GM12891 (cell line): ENCODE data around the gene KIF13A.

Experiments
- DNase-seq: peaks from one replicate; pipeline ENCODE4 v3.0.0; 2011; ENCODE audit warnings: low spot score; ENCODE audit not compliant: insufficient read length
- FAIRE-seq: peaks from 2 replicates; lab custom pipeline; 2011; peaks lifted over from hg19 to GRCh38; lab: Jason Lieb, UNC
- PAX5 ChIP-seq: IDR thresholded peaks from 2 replicates; pipeline ENCODE4 v1.6.1; 2011; ENCODE audit warnings: low read length, moderate library complexity, mild to moderate bottlenecking; ENCODE audit not compliant: insufficient read depth, severe bottlenecking
- POLR2A ChIP-seq: IDR thresholded peaks from 2 replicates; pipeline ENCODE4 v1.6.1; 2011; ENCODE audit warnings: low read depth, low read length, control low read depth
- POLR2AphosphoS5 ChIP-seq: IDR thresholded peaks from 2 replicates; pipeline ENCODE4 v1.6.1; 2011; ENCODE audit warnings: low read depth, low read length, control low read depth
- POU2F2 ChIP-seq: IDR thresholded peaks from 2 replicates; pipeline ENCODE4 v1.6.1; 2011; ENCODE audit warnings: low read depth, mild to moderate bottlenecking, control low read depth, low read length, moderate library complexity
- SPI1 ChIP-seq: IDR thresholded peaks from 2 replicates; pipeline ENCODE4 v1.6.1; 2011; ENCODE audit warnings: low read depth, low read length, control low read depth
- TAF1 ChIP-seq: IDR thresholded peaks from 2 replicates; pipeline ENCODE4 v1.6.1; 2011; ENCODE audit warnings: low read depth, low read length, control low read depth

KIF13A gene

DNA sequence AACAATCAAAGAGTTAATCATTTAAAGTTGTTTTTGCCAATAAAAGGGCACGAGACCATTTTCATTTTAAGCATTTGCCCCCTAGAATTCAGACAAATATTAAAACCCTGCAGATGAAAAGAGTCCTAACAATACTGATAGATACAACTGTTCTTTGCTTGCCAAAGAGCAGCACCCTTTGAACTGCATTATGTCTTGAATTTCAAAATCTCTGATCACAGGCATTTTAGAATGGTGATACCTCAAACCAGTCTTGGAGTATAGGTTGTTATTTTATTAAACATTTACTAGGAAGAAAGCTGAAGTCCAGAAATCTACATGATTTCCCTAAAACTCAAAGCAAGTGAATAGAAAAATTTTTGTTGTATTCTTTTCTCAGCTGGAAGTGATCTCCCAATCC, 108.7 kb downstream of the KIF13A start:
- DNase-seq (no peak), FAIRE-seq (no peak)
- no peak for TF ChIP-seq TAF1

DNA sequence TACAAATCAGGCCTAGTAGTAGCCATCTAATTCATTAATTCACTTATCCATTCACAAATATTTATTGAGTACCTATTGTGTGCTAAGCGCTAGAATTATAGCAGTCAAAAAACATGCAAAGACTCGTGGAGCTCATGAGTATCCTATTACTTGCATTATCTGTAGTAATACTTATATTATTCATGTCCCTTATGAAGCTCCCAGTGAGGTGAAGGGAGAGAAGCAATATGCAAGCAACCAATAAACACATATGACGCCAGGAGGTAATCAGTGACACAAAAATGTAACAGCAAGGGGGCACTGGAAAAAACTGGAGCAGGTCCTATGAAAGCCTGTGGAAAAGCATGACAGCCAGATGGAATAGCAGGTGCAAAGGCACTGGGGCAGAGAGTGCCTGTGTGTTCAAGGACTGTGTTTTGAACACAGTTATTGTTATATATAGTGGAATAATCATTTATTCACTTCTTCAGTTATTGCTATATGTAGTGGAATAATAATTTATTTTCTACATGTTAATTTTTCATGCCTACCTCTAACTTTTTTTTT, 109.5 kb downstream of the KIF13A start:
- FAIRE-seq: no peak
- no peak for TF ChIP-seq SPI1
- no peak for TF ChIP-seq PAX5
- no peak for TF ChIP-seq POU2F2
- no peak for TF ChIP-seq TAF1
- no peak for TF ChIP-seq POLR2A
- TF ChIP-seq POLR2AphosphoS5: no peak
- no peak for DNase-seq

DNA sequence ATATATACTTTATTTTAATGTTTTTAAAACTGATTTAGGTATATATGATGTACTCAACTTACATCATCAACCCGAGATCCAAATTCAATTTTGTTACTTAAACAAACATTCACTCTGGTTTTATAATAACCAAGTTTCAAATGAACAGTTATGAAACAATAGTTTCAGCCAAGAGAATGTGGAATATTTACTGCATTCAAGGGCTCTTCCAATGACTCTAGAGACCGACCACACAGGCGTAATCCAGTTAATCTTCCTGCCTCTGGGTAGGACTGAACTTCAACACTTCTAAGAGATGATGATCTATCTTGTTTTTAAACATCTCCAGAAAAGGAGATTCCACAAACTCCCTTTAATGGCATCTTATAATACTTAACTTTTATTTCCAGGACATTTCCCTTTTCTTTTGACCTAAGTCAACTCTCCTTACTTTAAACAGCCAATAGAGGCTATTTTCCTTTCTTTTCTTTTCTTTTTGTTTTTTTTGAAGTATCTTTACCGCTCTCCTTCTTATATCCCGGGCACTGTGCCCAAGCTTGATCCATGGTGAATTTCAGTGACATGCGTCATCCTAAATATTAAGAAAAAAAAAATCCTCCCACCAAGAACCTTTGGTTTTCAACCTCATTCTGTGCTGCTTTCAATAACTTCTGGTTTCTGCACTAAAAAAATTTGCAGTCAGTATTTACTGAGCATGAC, 110.1 kb downstream of the KIF13A start:
- FAIRE-seq (no peak), DNase-seq (no peak)
- TF ChIP-seq POLR2A (no peak), POLR2AphosphoS5 (no peak), POU2F2 (no peak), SPI1 (no peak), PAX5 (no peak), TAF1 (no peak)

DNA sequence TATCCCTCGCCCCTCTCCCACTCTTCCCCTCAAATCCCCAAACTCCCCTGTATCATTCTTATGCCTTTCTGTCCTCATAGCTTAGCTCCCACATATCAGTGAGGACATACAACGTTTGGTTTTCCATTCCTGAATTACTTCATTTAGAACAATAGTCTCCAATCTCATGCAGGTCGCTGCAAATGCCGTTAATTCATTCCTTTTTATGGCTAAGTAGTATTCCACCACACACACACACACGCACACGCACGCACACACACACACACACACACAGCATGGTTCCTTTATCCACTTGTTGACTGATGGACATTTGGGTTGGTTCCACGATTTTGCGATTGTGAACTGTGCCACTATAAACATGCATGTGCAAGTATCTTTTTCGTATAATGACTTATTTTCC, 112.7 kb downstream of the KIF13A start:
- FAIRE-seq: no peak
- no peak for DNase-seq
- no peak for TF ChIP-seq PAX5
- no peak for TF ChIP-seq POLR2AphosphoS5
- no peak for TF ChIP-seq TAF1
- TF ChIP-seq POLR2A: no peak
- TF ChIP-seq POU2F2: no peak
- no peak for TF ChIP-seq SPI1

DNA sequence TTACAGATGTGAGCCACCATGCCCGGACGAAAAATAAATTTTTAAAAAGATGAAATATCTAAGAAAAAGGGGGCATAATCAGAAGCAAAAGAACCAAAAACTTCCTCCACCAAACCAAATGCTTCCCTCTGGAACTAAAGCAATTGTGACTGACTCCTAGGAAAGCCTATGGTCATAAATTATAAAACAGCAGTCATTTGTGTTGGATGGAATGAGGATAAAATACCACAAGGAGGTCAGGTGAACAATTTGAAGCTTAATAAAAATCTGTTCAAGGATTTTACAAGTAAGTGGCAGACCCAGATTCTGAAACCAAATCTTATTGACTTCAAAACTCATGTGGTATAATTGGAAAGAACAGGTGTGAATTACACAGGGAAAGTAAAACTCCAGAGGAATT, 114.5 kb downstream of the KIF13A start:
- DNase-seq (no peak), FAIRE-seq (no peak)
- TF ChIP-seq SPI1 (no peak), PAX5 (no peak), POLR2AphosphoS5 (no peak), TAF1 (no peak), POU2F2 (no peak), POLR2A (no peak)

DNA sequence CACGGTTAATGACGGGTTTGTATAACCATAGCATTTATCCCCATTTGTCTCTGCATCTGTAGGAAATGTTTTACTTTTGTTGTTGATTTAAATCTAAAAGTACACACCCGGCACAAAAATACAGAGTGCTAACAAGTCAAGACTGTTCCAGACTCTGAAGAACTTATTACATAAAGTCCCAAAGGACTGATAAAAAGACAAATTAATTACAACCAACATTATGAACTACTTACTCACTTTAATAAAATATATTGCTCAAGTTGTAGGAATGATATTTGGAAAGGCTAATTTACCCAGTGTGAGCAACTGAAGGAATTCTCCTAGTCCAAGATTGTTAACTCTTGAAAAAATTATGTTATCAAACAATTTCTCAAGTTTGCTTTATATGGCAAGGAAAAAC, 115.6 kb downstream of the KIF13A start:
- no peak for TF ChIP-seq TAF1
- no peak for TF ChIP-seq POLR2AphosphoS5
- TF ChIP-seq POU2F2: no peak
- no peak for TF ChIP-seq SPI1
- FAIRE-seq (no peak), DNase-seq (no peak)

DNA sequence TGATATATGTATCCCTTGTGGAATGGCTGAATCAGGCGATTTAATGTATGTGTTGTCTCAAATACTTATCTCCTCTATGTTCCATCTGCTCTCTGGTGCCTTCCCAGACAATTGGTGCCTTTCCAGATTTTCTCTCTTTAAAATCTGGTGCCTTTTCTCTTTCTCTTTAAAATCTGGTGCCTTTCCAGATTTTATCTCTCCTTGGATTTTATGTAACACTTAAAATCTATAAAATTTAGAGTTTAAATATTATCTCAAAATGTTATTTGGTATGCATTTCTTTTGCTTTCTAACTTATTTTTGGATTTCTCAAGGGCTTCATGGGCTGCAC, 116.3 kb downstream of the KIF13A start:
- FAIRE-seq (no peak), DNase-seq (no peak)
- TF ChIP-seq POU2F2 (no peak), PAX5 (no peak), TAF1 (no peak), POLR2AphosphoS5 (no peak)

DNA sequence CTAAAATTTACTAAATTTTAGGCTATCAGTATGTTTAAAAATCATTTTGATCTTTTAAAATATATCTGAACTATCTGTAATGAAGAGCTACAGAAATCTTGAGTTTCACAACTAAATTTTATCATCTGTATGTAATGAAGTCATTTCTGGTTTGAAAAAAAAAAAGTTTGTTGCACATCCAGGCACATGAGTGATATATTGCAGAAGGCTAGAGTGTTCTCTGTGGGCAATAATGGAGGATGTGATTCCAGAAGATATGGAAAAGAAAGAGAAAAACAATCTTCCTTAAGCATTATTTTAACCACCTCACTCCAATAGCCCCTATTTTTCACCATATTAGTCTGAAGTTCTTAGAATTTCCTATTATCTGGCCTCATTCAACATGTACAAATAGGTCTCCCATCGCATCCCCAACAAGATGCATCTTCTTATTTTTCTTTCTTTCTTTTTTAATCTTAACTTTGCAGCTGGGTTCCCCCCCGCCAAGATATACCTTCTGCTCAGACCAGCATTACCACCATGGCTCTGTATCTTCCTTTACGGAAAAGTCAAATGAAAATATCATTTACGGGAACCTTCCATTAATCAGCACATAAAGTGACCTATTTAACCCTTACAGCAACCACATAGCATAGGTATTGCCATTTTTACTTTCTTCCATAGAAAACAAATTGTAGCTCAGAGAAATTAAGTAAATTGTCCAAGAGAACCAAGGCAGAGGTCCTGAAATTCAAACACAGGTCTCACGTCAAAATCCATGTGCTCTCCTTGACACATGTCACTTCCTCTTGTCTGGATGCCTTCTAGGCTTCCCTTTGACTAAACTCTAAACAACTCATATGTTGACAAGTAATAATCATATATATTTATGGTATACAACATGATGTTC, 116.9 kb downstream of the KIF13A start:
- TF ChIP-seq POLR2A (no peak), TAF1 (no peak), POLR2AphosphoS5 (no peak), PAX5 (no peak), SPI1 (no peak)
- FAIRE-seq (no peak), DNase-seq (no peak)

DNA sequence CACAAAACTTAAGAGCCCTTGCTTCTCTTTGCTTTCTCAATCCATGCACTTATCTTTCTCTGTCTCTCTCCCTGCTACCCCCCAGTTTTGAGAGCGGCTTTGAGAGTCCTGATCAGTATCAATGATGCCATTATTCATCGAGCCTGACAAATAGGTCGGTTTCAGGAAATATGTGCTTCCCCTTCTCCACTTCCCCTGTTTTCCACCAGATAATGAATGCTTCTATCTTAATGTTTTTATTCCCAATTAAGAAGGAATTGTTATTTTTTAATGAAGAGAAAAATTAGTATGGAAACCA, 117.7 kb downstream of the KIF13A start:
- FAIRE-seq: no peak
- TF ChIP-seq PAX5 (no peak), POU2F2 (no peak), POLR2AphosphoS5 (no peak), POLR2A (no peak), SPI1 (no peak), TAF1 (no peak)
- DNase-seq: no peak

DNA sequence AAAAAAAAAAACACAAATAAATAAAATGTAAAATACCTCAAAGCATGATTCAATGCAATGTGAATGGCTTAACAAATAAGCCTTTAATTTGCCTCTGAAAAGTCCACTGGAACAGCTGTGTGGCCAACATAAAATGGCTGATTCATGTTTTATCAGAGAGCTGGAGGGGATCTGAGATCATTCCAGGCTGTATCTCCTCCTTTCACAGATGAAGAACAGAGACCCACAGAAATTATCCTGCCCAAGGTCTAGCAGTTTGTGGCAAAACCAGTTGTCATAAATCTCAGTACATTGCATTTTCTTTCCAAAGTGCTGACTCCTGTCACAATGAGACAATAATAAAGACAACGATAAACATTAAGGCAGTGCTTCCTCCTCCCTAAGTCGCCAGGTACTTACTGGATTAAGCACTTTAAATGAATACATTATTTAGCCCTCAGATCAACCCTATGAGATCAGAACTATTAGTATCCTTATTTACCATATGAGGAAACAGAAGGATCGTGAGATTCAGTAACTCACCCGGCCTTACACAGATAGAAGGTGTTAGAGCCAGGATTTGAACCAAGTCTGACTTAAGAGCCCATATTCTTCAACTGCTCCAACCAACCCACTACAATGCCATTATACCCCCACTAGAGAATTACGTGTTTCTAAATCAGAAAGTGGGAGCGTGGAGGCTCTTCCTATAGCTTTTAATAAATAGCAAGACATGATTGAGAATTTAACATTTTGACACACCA, 118.3 kb downstream of the KIF13A start:
- no peak for FAIRE-seq
- TF ChIP-seq SPI1 (no peak), POU2F2 (no peak), POLR2A (no peak), POLR2AphosphoS5 (no peak), PAX5 (no peak), TAF1 (no peak)
- DNase-seq: no peak
